ENCODE results near the gene CCNL1. TPM values are rescaled to one million over a fixed set of nuclear protein-coding genes. Genes with fewer than 3 reads are reported as not detected.

The CCNL1 gene
- polyA plus RNA-seq (2013, experiment 1 of 2) = 75.0 TPM
- polyA plus RNA-seq (2013, experiment 2 of 2) = 76.2 TPM

- peak within 1 kb of the TSS; percentile 73 for H3K4me2 ChIP-seq (ENCODE audit: insufficient read depth, low read length, poor library complexity, severe bottlenecking)
- H3K23ac ChIP-seq (ENCODE audit: low read depth, low read length, poor library complexity) = peak within 1 kb of the TSS; percentile 95
- H3K4me1 ChIP-seq (ENCODE audit: control insufficient read depth in 2 of 2, insufficient read depth in 1 of 2, low read depth in 1 of 2, low read length in 2 of 2) = peaks cover 6 to 39% of the 10 kb centered on the region in 2 donors
- peak within 1 kb of the TSS; percentile 90 to 97 for H3K4me3 ChIP-seq (ENCODE audit: low read length in 2 of 2)
- no peaks in the 10 kb centered on the region for H3K79me1 ChIP-seq (ENCODE audit: low read depth, low read length)
- H3K36me3 ChIP-seq (replicated peaks in 1 of 2; ENCODE audit: control insufficient read depth in 2 of 2, insufficient read depth in 2 of 2, low read length in 2 of 2) = peaks cover 7 to 47% of the 10 kb centered on the region in 2 donors
- peak within 1 kb of the TSS; percentile 90 for H4K91ac ChIP-seq (ENCODE audit: low read depth, low read length, poor library complexity)
- H3K4ac ChIP-seq (ENCODE audit: low read length) = peak within 1 kb of the TSS; percentile 99
- no peaks in the 10 kb centered on the region for H3K9me3 ChIP-seq (replicated peaks in 1 of 2; ENCODE audit: control insufficient read depth in 2 of 2, insufficient read depth in 1 of 2, low read depth in 1 of 2, low read length in 2 of 2)
- peak within 1 kb of the TSS; percentile 99 for H3K9ac ChIP-seq (ENCODE audit: low read depth, low read length, poor library complexity)
- peak within 1 kb of the TSS; percentile 100 for H3K18ac ChIP-seq (ENCODE audit: low read length)
- H2AFZ ChIP-seq (ENCODE audit: low read length) = peak within 1 kb of the TSS; percentile 81
- H2AK5ac ChIP-seq (ENCODE audit: low read depth, low read length) = peak within 1 kb of the TSS; percentile 100
- H2BK5ac ChIP-seq (ENCODE audit: low read length) = peak within 1 kb of the TSS; percentile 97
- H2BK15ac ChIP-seq (ENCODE audit: low read length) = peak within 1 kb of the TSS; percentile 68
- H2BK120ac ChIP-seq (ENCODE audit: low read depth, low read length) = peak within 1 kb of the TSS; percentile 82
- WGBS, 2 donors (ENCODE audit: extremely low coverage in 2 of 2, insufficient read length in 2 of 2, insufficient replicate concordance in 1 of 2) = no CpG with 5 or more reads among the region's 88 CpGs
- no peaks in the 10 kb centered on the region for H3K27me3 ChIP-seq (ENCODE audit: control insufficient read depth in 3 of 3, insufficient read depth in 3 of 3, low read depth in 1 of 3, low read length in 3 of 3)
- H3K14ac ChIP-seq (ENCODE audit: low read length) = peak within 1 kb of the TSS; percentile 95
- peak within 1 kb of the TSS; percentile 95 for H3K27ac ChIP-seq (replicated peaks; ENCODE audit: low read length)
- H2BK12ac ChIP-seq (ENCODE audit: low read length) = peak within 1 kb of the TSS; percentile 76
- peak; percentile 90 for DNase-seq (ENCODE audit: low spot score)
- no peak within 1 kb of the TSS for H4K8ac ChIP-seq (ENCODE audit: low read depth, low read length)
Measured at GRCh38 chr3:157159762-157160657, at the start of gene CCNL1. TSS of gene CCNL1 (minus strand) at chr3:157160147. CDS start at chr3:157160094, 53 bp downstream.

- no peak overlapping the region for H2BK12ac ChIP-seq (ENCODE audit: low read length)
- H3K23ac ChIP-seq (ENCODE audit: low read depth, low read length, poor library complexity) = no peak overlapping the region
- no peak overlapping the region for H3K4me2 ChIP-seq (ENCODE audit: insufficient read depth, low read length, poor library complexity, severe bottlenecking)
- H3K4me3 ChIP-seq (ENCODE audit: low read length in 2 of 2) = no peak overlapping the region
- H2AK5ac ChIP-seq (ENCODE audit: low read depth, low read length) = no peak overlapping the region
- DNase-seq (ENCODE audit: low spot score) = no peak
- H3K27me3 ChIP-seq (ENCODE audit: control insufficient read depth in 3 of 3, insufficient read depth in 3 of 3, low read depth in 1 of 3, low read length in 3 of 3) = no peaks in the 10 kb centered on the region
- H3K79me1 ChIP-seq (ENCODE audit: low read depth, low read length) = no peaks in the 10 kb centered on the region
- no peak overlapping the region for H2BK5ac ChIP-seq (ENCODE audit: low read length)
- no peak overlapping the region for H2BK15ac ChIP-seq (ENCODE audit: low read length)
- H3K4ac ChIP-seq (ENCODE audit: low read length) = no peak overlapping the region
- H4K8ac ChIP-seq (ENCODE audit: low read depth, low read length) = no peak overlapping the region
- H2BK120ac ChIP-seq (ENCODE audit: low read depth, low read length) = no peak overlapping the region
- peaks cover 0 to 12% of the 10 kb centered on the region in 2 donors for H3K9me3 ChIP-seq (replicated peaks in 1 of 2; ENCODE audit: control insufficient read depth in 2 of 2, insufficient read depth in 1 of 2, low read depth in 1 of 2, low read length in 2 of 2)
- H3K4me1 ChIP-seq (ENCODE audit: control insufficient read depth in 2 of 2, insufficient read depth in 1 of 2, low read depth in 1 of 2, low read length in 2 of 2) = peaks cover 0 to 8% of the 10 kb centered on the region in 2 donors
- no peak overlapping the region for H3K14ac ChIP-seq (ENCODE audit: low read length)
- H3K36me3 ChIP-seq (replicated peaks in 1 of 2; ENCODE audit: control insufficient read depth in 2 of 2, insufficient read depth in 2 of 2, low read length in 2 of 2) = no peaks in the 10 kb centered on the region
- no peak overlapping the region for H3K9ac ChIP-seq (ENCODE audit: low read depth, low read length, poor library complexity)
- no peak overlapping the region for H4K91ac ChIP-seq (ENCODE audit: low read depth, low read length, poor library complexity)
- H3K18ac ChIP-seq (ENCODE audit: low read length) = no peak overlapping the region
- no peak overlapping the region for H3K27ac ChIP-seq (replicated peaks; ENCODE audit: low read length)
- H2AFZ ChIP-seq (ENCODE audit: low read length) = no peak overlapping the region
- no CpG with 5 or more reads among the region's 1 CpG for WGBS, 2 donors (ENCODE audit: extremely low coverage in 2 of 2, insufficient read length in 2 of 2, insufficient replicate concordance in 1 of 2)
Measured at GRCh38 chr3:157204880-157205279, 44.9 kb upstream of the CCNL1 start.

- Histone ChIP-seq H3K4me2 (ENCODE audit: insufficient read depth, low read length, poor library complexity, severe bottlenecking) (no peak overlapping the region), H2BK120ac (ENCODE audit: low read depth, low read length) (no peak overlapping the region), H3K27ac (replicated peaks; ENCODE audit: low read length) (no peak overlapping the region), H3K36me3 (replicated peaks in 1 of 2; ENCODE audit: control insufficient read depth in 2 of 2, insufficient read depth in 2 of 2, low read length in 2 of 2) (no peaks in the 10 kb centered on the region), H3K14ac (ENCODE audit: low read length) (no peak overlapping the region), H3K9me3 (replicated peaks in 1 of 2; ENCODE audit: control insufficient read depth in 2 of 2, insufficient read depth in 1 of 2, low read depth in 1 of 2, low read length in 2 of 2) (peaks cover 0 to 12% of the 10 kb centered on the region in 2 donors), H3K79me1 (ENCODE audit: low read depth, low read length) (no peaks in the 10 kb centered on the region), H4K8ac (ENCODE audit: low read depth, low read length) (no peak overlapping the region), H2BK12ac (ENCODE audit: low read length) (no peak overlapping the region), H4K91ac (ENCODE audit: low read depth, low read length, poor library complexity) (no peak overlapping the region), H3K4me3 (ENCODE audit: low read length in 2 of 2) (no peak overlapping the region), H3K4ac (ENCODE audit: low read length) (no peak overlapping the region), H2BK15ac (ENCODE audit: low read length) (no peak overlapping the region), H3K18ac (ENCODE audit: low read length) (no peak overlapping the region), H2BK5ac (ENCODE audit: low read length) (no peak overlapping the region), H3K23ac (ENCODE audit: low read depth, low read length, poor library complexity) (no peak overlapping the region), H2AFZ (ENCODE audit: low read length) (no peak overlapping the region), H3K9ac (ENCODE audit: low read depth, low read length, poor library complexity) (no peak overlapping the region), H3K4me1 (ENCODE audit: control insufficient read depth in 2 of 2, insufficient read depth in 1 of 2, low read depth in 1 of 2, low read length in 2 of 2) (peaks cover 0 to 9% of the 10 kb centered on the region in 2 donors), H2AK5ac (ENCODE audit: low read depth, low read length) (no peak overlapping the region), H3K27me3 (ENCODE audit: control insufficient read depth in 3 of 3, insufficient read depth in 3 of 3, low read depth in 1 of 3, low read length in 3 of 3) (no peaks in the 10 kb centered on the region)
- DNase-seq (ENCODE audit: low spot score) = no peak
- WGBS, 2 donors (ENCODE audit: extremely low coverage in 2 of 2, insufficient read length in 2 of 2, insufficient replicate concordance in 1 of 2) = no CpG with 5 or more reads among the region's 1 CpG
Measured at GRCh38 chr3:157204431-157204830, 44.5 kb upstream of the CCNL1 start.

- Histone ChIP-seq H3K27me3 (ENCODE audit: control insufficient read depth in 3 of 3, insufficient read depth in 3 of 3, low read depth in 1 of 3, low read length in 3 of 3) (no peaks in the 10 kb centered on the region), H2AK5ac (ENCODE audit: low read depth, low read length) (no peak overlapping the region), H3K4me2 (ENCODE audit: insufficient read depth, low read length, poor library complexity, severe bottlenecking) (no peak overlapping the region), H2BK15ac (ENCODE audit: low read length) (no peak overlapping the region), H3K4me3 (ENCODE audit: low read length in 2 of 2) (no peak overlapping the region), H2BK120ac (ENCODE audit: low read depth, low read length) (no peak overlapping the region), H3K27ac (replicated peaks; ENCODE audit: low read length) (no peak overlapping the region), H2AFZ (ENCODE audit: low read length) (no peak overlapping the region), H3K4me1 (ENCODE audit: control insufficient read depth in 2 of 2, insufficient read depth in 1 of 2, low read depth in 1 of 2, low read length in 2 of 2) (peaks cover 0 to 4% of the 10 kb centered on the region in 2 donors), H3K36me3 (replicated peaks in 1 of 2; ENCODE audit: control insufficient read depth in 2 of 2, insufficient read depth in 2 of 2, low read length in 2 of 2) (no peaks in the 10 kb centered on the region), H3K14ac (ENCODE audit: low read length) (no peak overlapping the region), H3K18ac (ENCODE audit: low read length) (no peak overlapping the region), H3K79me1 (ENCODE audit: low read depth, low read length) (no peaks in the 10 kb centered on the region), H3K23ac (ENCODE audit: low read depth, low read length, poor library complexity) (no peak overlapping the region), H4K8ac (ENCODE audit: low read depth, low read length) (no peak overlapping the region), H3K9me3 (replicated peaks in 1 of 2; ENCODE audit: control insufficient read depth in 2 of 2, insufficient read depth in 1 of 2, low read depth in 1 of 2, low read length in 2 of 2) (peaks cover 0 to 12% of the 10 kb centered on the region in 2 donors), H4K91ac (ENCODE audit: low read depth, low read length, poor library complexity) (no peak overlapping the region), H2BK5ac (ENCODE audit: low read length) (no peak overlapping the region), H2BK12ac (ENCODE audit: low read length) (no peak overlapping the region), H3K4ac (ENCODE audit: low read length) (no peak overlapping the region), H3K9ac (ENCODE audit: low read depth, low read length, poor library complexity) (no peak overlapping the region)
- WGBS, 2 donors (ENCODE audit: extremely low coverage in 2 of 2, insufficient read length in 2 of 2, insufficient replicate concordance in 1 of 2) = no CpG with 5 or more reads among the region's 6 CpGs
- no peak for DNase-seq (ENCODE audit: low spot score)
Measured at GRCh38 chr3:157201648-157202278, 41.8 kb upstream of the CCNL1 start.

Measured in neuronal stem cell (in vitro differentiated cells).